BJ (cell line): ENCODE data around the gene ABHD8. TPM values are rescaled to one million over a fixed set of nuclear protein-coding genes. Genes with fewer than 3 reads are reported as not detected.

Experiments
- CTCF ChIA-PET: fragments of 350-600 bp; formaldehyde crosslinking; extraction: SDS; loops from one replicate; lab custom pipeline; 2021; ENCODE audit warnings: antibody characterized with exemption, inconsistent platforms; lab: Yijun Ruan, JAX
- POLR2A ChIA-PET: fragments of 300-600 bp; sonication (Branson Sonifier 250); formaldehyde crosslinking; extraction: SDS; loops from one replicate; lab custom pipeline; 2021; ENCODE audit warnings: antibody characterized with exemption; lab: Charles Lee
- DNase-seq: peaks from one replicate; pipeline ENCODE4 v3.0.0-alpha.2; 2011; ENCODE audit warnings: low read depth
- H3K27me3 ChIP-seq: 2 replicates; pipeline ENCODE4 v1.6.0; 2011; ENCODE audit warnings: low read length; ENCODE audit not compliant: control insufficient read depth, insufficient read depth
- H3K36me3 ChIP-seq: 2 replicates; pipeline ENCODE4 v1.5.1; 2011; ENCODE audit warnings: low read length; ENCODE audit not compliant: control insufficient read depth, insufficient read depth
- H3K4me3 ChIP-seq: 2 replicates; pipeline ENCODE4 v1.5.1; 2011; ENCODE audit warnings: low read depth, mild to moderate bottlenecking, control low read depth, low read length
- CTCF ChIP-seq: IDR thresholded peaks from 2 replicates; pipeline ENCODE4 v1.5.1; 2011; ENCODE audit warnings: low read depth, mild to moderate bottlenecking, control low read depth, inconsistent platforms, low read length, moderate library complexity; ENCODE audit not compliant: insufficient read depth
- polyA plus RNA-seq: library from polyadenylated mRNA; depleted of rRNA; stranded (reverse); fragments of >200 nt; gene quantifications from 2 replicates; pipeline ENCODE4 v1.2.3, GENCODE V29; 2011

The ABHD8 gene
- polyA plus RNA-seq, 1 experiment = 11.0 TPM

GRCh38 chr19:17340871-17341357, 37.7 kb upstream of the ABHD8 start:
- DNase-seq = no peak
- no peak for TF ChIP-seq CTCF
- POLR2A ChIA-PET = no interaction called here
- Histone ChIP-seq H3K4me3 (no peak overlapping the region), H3K27me3 (no peaks in the 10 kb centered on the region), H3K36me3 (peaks cover 2% of the 10 kb centered on the region)
- CTCF ChIA-PET = interaction anchor here (0.6 to 9.8 kb wide), 2 partner anchors 46 to 1044 kb away, joined by 3 to 121 read pairs; no protein-coding TSS in a partner anchor

- CTCF ChIA-PET = interaction anchor here (0.6 to 9.8 kb wide), 2 partner anchors 47 to 1044 kb away, joined by 3 to 121 read pairs; no protein-coding TSS in a partner anchor
- Histone ChIP-seq H3K4me3 (no peak overlapping the region), H3K36me3 (peaks cover 2% of the 10 kb centered on the region), H3K27me3 (no peaks in the 10 kb centered on the region)
- TF ChIP-seq CTCF = no peak
- DNase-seq = no peak
- POLR2A ChIA-PET = no interaction called here
These were observed 37.2 kb upstream of the ABHD8 start for GRCh38 chr19:17340302-17340870.

- no peak for TF ChIP-seq CTCF
- no peaks in the 10 kb centered on the region for H3K27me3 ChIP-seq
- H3K4me3 ChIP-seq = no peak overlapping the region
- POLR2A ChIA-PET = no interaction called here
- CTCF ChIA-PET = interaction anchor here (0.7 kb wide), 1 partner anchor 50 kb away, joined by 4 read pairs; no protein-coding TSS in a partner anchor
- DNase-seq = no peak
- peaks cover 2% of the 10 kb centered on the region for H3K36me3 ChIP-seq
These were observed 36.0 kb upstream of the ABHD8 start for GRCh38 chr19:17339088-17339741.

GRCh38 chr19:17338433-17339078, 35.3 kb upstream of the ABHD8 start:
- POLR2A ChIA-PET = no interaction called here
- no peaks in the 10 kb centered on the region for H3K27me3 ChIP-seq
- no peak for TF ChIP-seq CTCF
- H3K36me3 ChIP-seq = peaks cover 2% of the 10 kb centered on the region
- no peak for DNase-seq
- CTCF ChIA-PET = interaction anchor here (0.6 kb wide), 1 partner anchor 242 kb away, joined by 3 read pairs; no protein-coding TSS in a partner anchor
- H3K4me3 ChIP-seq = peak overlapping the region; percentile 72; the same call in 1 of the 2 replicates
